GM21723 (cell line): ENCODE measurements around the gene IGSF3.

Experiments
- ATAC-seq: cut with Tn5 transposase; IDR thresholded peaks from one replicate; pipeline ENCODE4 v1.9.1; 2021; ENCODE audit warnings: mild to moderate bottlenecking, moderate library complexity; ENCODE audit not compliant: unreplicated experiment

Gene IGSF3

DNA sequence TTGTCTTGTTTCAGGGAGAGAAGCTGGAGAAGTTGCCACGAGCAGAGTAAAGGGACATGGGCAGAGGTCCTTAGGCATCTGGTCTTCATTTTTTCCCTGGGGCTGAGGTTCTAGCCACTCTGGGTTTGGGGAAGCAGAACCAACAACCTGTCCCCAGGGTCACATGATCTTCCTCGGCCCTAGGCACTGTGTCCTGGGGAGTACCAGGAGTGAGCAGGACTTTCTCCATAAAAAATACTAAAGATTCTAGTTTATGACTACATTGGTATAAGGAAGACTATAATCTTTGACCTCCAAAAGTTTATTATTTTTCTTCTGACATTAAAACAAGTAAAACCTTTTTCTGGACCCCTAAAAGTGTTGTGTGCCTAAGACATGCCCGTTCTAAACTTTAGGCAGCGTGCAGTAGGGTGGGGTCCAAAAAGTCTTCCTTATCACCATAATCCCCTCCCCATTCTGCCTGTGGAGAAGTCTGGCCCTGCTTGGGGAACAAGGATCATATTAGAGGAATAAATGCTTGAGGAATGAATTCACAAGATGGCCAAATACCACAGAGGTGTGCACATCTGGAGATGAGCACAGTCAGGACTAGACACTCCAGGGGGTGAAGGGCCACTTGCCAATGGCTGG, 19.3 kb upstream of the IGSF3 start:
- ATAC-seq: no peak

DNA sequence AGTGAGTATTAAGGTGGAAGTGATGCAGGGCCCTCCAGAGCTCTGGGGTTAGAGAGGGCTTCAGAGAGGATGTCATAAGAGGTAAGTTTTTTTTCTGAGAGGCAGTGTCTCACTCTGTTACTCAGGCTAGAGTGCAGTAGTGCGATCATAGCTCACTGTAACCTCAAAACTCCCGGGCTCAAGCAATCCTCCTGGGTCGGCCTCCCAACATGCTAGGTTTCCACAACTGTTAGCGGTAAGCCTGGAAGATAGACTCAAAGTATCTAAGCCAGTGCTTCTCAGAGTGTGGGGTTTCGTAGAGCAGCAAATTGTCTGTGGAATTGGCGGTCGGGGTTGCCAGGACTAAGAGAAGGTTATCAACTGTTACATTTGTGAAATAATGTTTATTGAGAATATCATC, 18.6 kb upstream of the IGSF3 start:
- ATAC-seq: no peak

DNA sequence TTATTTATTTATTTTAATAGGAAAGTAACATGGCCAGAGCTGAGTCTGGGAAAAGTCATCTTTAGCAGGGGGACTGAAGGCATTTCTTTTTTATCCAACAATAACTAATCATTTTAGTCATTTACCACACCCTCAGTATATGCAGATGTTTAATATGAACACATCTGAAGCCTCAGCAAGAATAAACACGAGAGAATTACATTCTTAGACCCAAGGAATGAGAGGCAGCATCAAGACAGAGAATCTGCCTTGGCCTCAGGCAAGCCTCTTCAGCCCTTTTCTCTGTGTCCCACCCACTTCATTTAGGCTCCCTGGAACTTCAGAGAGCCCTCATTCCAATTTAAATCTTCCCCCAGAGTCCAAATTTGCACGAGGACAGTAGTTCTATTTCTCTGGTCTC, 17.0 kb upstream of the IGSF3 start:
- no peak for ATAC-seq

DNA sequence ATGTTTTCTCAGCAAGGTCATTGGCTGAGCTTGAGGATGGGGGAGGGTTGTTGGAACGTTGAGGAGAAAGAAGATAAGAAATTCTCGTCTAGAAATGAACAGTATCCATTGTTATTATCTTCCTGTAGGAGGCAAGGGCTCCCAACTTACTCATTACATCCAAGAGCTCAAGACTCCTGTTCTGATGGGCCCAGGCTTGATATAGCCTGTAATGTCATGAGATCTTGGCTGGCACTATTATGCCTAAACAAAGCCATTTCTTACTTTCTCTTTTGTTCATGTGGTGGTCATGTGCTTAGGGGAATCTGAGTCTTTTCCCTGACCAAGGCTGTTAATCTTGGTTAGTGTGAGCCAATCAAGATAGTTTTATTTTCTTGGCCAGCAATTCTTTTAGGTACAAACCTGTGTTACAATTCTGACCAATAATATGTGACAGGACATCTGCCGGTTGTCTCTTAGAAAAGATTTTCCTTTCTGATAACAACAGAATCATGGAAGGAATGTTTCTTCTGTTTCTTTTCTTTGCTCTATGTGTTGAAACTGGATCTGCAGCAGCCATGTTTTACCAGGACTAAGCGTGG, 15.2 kb upstream of the IGSF3 start:
- no peak for ATAC-seq

DNA sequence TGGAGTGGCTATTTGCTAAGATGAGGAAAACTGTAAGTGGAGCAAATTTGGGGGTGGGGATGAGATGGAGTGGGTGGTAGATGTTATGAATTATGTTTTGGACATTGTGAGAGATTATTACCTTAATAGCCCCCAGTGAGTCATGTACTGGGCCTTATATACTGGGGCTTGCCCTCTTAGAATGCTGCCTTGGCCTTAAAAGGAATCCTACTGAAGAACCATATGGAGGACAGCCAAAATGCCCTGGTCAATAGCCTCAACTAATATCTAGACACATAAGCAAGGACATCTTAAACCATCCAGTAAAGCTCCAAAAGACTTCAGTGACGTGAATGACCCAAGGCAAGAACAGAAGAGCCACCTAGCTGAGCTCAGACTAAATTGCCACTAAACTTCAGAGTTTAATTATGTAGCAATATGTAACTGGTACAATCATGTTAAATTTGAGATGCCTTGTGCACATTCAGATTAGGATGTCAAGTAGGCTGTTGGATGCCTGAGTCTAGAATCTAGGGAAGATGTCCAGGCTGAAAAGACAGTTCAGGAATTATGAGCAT, 13.9 kb upstream of the IGSF3 start:
- no peak for ATAC-seq

GRCh38 chr1:116680752-116681151, 13.2 kb upstream of the IGSF3 start:
- no peak for ATAC-seq

DNA sequence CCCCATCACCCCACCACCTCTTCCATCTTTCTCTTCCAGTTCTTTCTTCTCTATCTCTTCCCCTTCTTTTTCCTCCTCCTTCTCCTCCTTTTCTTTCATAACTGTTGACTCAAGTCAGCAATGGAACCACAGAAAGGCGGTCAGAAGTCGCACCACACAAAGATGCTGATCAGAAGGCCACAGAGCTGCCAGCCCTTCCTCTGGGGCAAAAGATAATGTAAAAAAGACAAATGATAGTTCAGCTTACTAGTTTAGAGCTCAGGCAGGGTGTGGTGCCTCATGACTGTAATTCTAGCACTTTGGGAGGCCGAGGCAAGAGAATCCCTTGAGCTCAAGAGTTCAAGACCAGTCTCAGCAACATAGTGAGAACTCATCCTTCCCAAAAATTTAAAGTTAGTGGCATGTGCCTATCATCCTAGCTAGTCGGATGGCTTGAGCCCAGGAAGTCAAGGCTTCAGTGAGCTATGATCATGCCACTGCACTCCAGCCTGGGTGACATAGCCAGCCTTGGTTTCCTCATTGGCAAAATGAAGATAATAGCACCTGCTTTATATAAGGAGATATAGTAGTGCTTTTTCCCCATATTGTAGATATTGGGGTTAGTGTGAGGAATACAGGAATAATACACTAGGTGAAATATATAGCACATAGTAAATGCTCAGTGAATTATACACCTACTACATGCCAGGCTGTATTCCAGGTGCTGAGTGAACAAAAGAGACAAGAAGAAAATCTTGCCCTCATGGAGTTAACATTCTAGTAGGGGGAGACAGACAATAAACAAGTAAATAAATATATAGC, 12.5 kb upstream of the IGSF3 start:
- ATAC-seq: no peak

DNA sequence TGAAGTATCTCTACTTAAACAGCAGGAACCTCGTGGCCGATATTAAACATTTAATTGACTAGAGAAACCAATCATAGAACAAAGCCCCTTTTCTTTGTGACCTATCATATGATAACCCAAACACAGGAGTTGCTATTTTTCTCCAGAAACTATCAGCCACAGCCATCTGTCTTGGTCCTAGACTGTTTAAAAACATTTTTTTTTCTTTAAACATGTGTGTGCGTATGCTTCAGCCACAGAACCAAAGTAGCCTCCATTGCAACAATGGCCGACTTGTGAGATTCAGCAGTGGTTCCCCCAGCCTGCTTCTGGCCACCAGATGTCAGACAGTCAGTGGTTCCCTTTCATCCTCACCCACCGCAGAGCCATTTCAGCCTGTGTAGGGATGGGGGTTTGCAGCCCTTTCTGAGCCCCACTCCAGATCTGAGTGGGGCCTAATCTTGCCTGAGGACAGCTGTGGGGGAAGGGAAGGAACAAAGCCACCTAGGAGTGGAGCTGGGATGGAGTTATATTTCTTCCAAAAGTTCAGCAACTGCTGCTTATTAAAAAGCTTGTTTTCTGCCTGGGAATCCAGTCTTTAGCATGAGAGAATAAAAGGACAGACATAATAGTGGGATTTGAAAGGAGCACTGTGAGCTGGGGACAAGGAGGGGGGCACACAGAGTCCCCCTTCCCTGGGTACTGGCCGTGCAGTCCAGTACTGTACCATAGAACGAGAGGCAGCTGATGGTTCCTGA, 11.7 kb upstream of the IGSF3 start:
- ATAC-seq: no peak

GRCh38 chr1:116678732-116679090, 11.2 kb upstream of the IGSF3 start:
- no peak for ATAC-seq

- no peak for ATAC-seq
These were observed 10.0 kb upstream of the IGSF3 start for GRCh38 chr1:116677474-116678062.

DNA sequence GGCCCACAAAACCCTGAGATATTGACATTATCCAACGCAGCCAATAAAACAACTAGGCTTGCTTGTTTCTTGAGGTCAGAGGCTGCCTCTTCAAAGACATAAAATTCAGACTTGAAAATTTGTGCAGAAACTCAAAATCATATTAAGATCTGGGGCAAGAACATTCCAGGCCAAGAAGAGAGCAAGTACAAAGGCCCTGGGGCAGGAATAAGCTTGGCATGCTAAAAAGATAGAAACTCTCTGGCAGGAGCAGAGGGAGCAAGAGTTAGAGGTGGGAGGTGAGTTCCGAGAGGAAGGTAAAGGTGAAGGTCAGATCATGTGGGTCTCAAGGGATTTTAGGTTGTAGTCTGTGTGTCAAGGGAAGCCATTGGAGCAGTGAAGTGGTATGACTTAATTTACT, 8.8 kb upstream of the IGSF3 start:
- no peak for ATAC-seq

- ATAC-seq: no peak
These were observed 7.2 kb upstream of the IGSF3 start for GRCh38 chr1:116674751-116675150.

GRCh38 chr1:116674011-116674531, 6.5 kb upstream of the IGSF3 start:
- no peak for ATAC-seq

DNA sequence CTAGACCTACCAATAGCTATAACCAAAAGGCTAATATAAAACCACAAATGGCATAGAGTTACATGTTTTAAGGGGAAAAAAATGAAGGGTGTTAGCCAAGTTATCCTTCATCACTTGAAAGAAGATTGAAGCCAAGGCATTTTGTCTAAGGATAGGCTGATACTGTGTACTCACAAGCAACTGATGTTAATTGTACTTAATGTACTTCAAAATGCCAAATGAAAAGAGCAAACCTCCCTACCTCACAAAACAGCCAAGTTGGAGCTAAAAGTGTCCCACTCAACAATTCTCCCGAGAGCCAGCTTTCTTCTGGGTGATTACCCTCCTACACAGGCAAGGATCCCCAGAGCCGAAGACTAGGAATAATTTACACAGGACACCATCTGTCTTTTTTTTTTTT, 4.4 kb upstream of the IGSF3 start:
- no peak for ATAC-seq

DNA sequence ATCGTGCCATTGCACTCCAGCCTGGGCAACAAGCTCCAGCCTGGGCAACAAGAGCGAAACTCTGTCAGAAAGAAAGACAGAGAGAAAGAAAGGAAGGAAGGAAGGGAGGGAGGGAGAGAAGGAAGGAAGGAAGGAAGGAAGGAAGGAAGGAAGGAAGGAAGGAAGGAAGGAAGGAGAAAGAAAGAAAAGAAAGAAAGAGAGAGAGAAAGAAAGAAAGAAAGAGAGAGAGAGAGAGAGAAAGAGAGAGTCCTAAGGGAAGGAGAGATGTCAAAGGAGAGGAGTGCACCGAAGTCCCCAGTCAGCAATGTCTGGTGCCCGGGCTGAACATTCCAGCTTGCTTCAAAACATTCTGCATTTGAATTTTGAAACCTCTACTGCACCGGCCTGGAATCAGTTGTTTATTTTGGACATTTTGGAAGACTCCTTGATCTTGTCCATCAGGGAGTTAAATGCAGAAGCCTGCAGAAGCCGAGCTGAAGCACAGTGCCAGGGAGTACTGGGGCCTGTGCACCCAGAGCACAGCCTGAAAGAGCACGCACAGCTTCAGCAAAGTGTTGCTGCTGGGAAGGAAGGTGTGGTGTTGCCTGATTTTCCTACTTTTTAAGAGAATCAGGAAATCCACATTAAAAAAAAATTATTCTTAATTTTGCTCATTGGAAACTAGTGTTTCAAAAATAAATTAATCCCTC, 3.7 kb upstream of the IGSF3 start:
- ATAC-seq: no peak

DNA sequence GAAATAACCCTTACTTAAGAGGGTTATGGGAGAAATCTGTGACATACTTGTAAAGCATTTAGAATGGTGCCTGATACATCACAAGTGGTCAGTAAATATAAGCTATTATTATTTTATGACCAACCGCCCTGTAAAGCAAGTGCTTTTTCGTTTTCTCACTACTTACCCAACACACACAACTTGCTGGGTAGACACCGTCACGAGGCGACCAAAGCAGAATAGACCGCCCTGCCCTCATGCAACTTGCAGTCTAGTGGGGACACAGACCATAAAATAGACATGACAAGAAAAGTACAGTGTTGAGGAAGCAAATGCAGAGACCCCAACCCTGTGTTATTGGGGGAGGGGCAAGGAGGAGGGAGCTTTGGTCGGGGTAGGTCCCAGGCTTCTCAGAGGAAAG, 744 bp upstream of the IGSF3 start:
- no peak for ATAC-seq

DNA sequence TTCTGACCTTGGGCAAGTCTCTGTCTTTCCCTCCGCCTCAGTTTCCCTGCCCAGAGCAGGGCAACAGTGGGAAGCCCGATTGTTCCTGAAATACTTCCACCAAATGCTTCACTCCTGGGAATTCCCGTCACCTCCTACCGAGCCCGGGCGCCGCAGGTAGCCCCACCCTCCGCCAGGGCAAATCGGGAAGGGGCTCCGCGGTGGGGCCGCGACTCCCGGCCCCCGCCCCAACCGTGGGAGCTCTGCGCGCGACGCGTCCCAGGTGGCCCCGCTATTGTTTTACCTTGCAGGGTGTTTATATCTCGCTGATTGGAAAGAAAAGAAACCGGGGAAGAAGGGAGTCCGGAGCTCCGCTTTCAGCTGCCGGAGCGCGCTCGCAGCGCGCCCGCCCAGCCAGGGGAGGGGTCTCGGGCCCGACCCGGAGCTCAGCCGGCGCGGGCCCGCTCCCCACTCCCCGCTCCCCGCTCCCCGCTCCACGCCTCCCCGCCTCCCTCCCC, 407 bp downstream of the IGSF3 start:
- no peak for ATAC-seq

DNA sequence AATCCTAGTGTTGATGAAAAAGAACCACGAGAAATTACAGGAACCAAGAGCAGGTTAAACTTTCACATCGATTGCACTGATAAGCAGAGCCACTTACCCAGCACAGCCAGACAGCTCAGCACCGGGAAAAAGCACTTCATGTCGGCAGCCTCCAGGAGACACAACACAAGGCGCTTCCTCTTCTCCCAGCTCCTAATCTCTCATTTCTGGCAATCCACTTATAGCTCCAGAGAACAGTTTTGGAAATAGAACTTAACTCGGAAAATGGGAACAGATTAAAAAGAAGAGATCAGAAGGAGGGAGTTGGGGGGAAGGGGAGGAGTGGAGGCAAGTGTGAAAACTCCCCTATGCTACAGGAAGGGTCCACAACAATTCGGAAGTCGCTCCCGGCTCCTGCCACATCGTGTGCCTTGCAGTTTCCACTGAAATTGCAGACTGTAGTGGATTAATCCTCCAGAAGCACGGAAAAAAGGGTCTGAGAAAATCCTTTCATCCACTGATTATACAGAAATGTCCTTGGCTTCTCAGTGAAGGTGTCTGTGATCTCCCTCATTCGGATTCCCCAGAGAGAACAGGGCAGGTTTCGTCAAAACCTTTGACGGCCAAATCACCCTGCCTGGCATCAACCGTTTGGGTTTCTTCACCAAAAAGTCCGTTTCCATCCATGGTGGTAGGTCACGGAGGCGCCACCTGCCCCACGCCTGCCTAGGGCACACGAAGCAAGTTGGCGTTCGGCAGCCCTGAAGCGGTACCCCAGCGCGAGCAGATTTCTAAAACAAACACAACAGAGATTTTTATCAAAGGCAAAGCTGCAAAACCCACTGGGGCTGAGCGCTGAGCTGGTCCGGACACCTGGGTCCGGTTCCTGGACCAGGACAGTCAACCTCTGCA, 1.1 kb downstream of the IGSF3 start:
- no peak for ATAC-seq

GRCh38 chr1:116664978-116665371, 2.6 kb downstream of the IGSF3 start:
- ATAC-seq: no peak
